Fibroblast of lung (primary cell): ENCODE measurements around the gene LILRB5.
"Not testable (repeated sequence)": the region's sequence is repeated elsewhere in the genome, so short reads cannot be mapped to it uniquely, and the experiment has no call there.

Experiments
- CTCF ChIP-seq, 2 donors: IDR thresholded peaks in 1 of 2; conservative IDR thresholded peaks in 1 of 2; 1 replicate in 1 of 2; 2 replicates in 1 of 2; pipeline ENCODE4 v1.5.1; 2011 to 2012; ENCODE audit warnings: low read length in 2 of 2, control low read depth in 1 of 2, inconsistent platforms in 1 of 2, low read depth in 1 of 2, mild to moderate bottlenecking in 1 of 2
- EZH2 ChIP-seq: IDR thresholded peaks from 2 replicates; pipeline ENCODE4 v1.5.1; 2012; ENCODE audit warnings: low read length, control low read depth, mild to moderate bottlenecking; ENCODE audit errors: missing control alignments

DNA sequence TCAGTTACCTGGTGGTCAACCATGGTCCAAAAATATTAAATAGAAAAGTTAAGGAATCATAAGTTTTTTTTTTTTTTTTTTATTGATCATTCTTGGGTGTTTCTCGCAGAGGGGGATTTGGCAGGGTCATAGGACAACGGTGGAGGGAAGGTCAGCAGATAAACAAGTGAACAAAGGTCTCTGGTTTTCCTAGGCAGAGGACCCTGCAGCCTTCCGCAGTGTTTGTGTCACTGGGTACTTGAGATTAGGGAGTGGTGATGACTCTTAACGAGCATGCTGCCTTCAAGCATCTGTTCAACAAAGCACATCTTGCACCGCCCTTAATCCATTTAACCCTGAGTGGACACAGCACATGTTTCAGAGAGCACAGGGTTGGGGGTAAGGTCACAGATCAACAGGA is 42.9 kb downstream of the LILRB5 start:
- not testable (repeated sequence) for TF ChIP-seq CTCF (conservative IDR thresholded peaks at IDR 0.05 in 1 of 2, IDR thresholded peaks at IDR 0.05 in 1 of 2; ENCODE audit: low read depth in 1 of 2, low read length in 2 of 2); EZH2
